Activated B cell treated with CpG ODN at 0.5 μM for 24 hours (primary cell): ENCODE data around the gene CAMK2N2. TPM values are rescaled to one million over a fixed set of nuclear protein-coding genes. Genes with fewer than 3 reads are reported as not detected.
A peak's percentile ranks its signal among the peaks of the same experiment; 100 is the strongest.
"Not testable (repeated sequence)": the region's sequence is repeated elsewhere in the genome, so short reads cannot be mapped to it uniquely, and the experiment has no call there.

Source experiments
- ATAC-seq: fragments of 200-7000 bp; cut with Tn5 transposase; one replicate; pipeline ENCODE4 v1.10.0; 2021; ENCODE audit warnings: low read depth, mild to moderate bottlenecking, moderate library complexity
- CTCF ChIA-PET: fragments of 350-600 bp; sonication (Branson Sonifier 250); formaldehyde crosslinking; loops from one replicate; lab custom pipeline; 2021; ENCODE audit warnings: antibody characterized with exemption; lab: Charles Lee
- POLR2A ChIA-PET: fragments of 350-600 bp; sonication (Branson Sonifier 250); formaldehyde crosslinking; loops from one replicate; lab custom pipeline; 2021; ENCODE audit warnings: antibody characterized with exemption; lab: Charles Lee
- DNase-seq: peaks from one replicate; pipeline ENCODE4 v3.0.0; 2022
- H3K27ac Mint-ChIP-seq: one replicate; pipeline ENCODE4 v1.8.0; 2020; ENCODE audit warnings: mixed read lengths
- H3K27me3 Mint-ChIP-seq: one replicate; pipeline ENCODE4 v1.8.0; 2021; ENCODE audit warnings: mixed read lengths
- H3K36me3 Mint-ChIP-seq: one replicate; pipeline ENCODE4 v1.8.0; 2021; ENCODE audit warnings: low read depth, mixed read lengths
- H3K4me1 Mint-ChIP-seq: one replicate; pipeline ENCODE4 v1.8.0; 2021; ENCODE audit warnings: mixed read lengths
- H3K4me3 Mint-ChIP-seq: one replicate; pipeline ENCODE4 v1.8.0; 2020; ENCODE audit warnings: mild to moderate bottlenecking, mixed read lengths
- H3K9me3 Mint-ChIP-seq: one replicate; pipeline ENCODE4 v1.8.0; 2020; ENCODE audit warnings: mixed read lengths
- CTCF ChIP-seq: fragments of 200-600 bp; IDR thresholded peaks from one replicate; pipeline ENCODE4 v1.8.0; 2022; ENCODE audit warnings: antibody characterized with exemption, mild to moderate bottlenecking
- intact Hi-C: fragments of 100-400 bp; cut with micrococcal nuclease; formaldehyde crosslinking; loops from one replicate; pipeline ENCODE4 v1.15.1; 2024
- total RNA-seq: library from RNA; stranded (reverse); gene quantifications from 2 replicates; pipeline ENCODE4 v1.2.3, GENCODE V29; 2022

The CAMK2N2 gene
- total RNA-seq, 1 donor from 2014 or later = not detected

DNA sequence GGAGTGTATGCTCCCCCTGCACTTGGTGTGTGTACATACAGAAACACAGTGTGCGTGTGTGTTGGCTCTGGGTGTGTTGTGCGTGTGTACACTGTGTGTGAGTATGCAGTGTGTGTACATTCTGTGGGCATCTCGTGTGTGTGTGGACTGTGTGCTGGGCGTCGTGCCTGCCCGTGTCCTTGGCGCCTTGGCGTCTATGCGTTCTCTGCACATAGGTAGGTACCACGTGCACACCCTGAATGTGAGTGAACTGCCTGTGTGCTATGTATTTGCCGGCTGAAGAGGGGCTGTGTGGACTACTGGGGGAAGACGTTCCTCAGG, 14.0 kb upstream of the CAMK2N2 start:
- ATAC-seq = no peak
- Mint-ChIP-seq H3K4me1 (peaks cover 3% of the 10 kb centered on the region), H3K9me3 (no peaks in the 10 kb centered on the region), H3K27ac (no peak overlapping the region), H3K27me3 (peaks cover 42% of the 10 kb centered on the region), H3K4me3 (no peak overlapping the region), H3K36me3 (no peaks in the 10 kb centered on the region)
- intact Hi-C loops = no loop called here
- ChIA-PET CTCF (no interaction called here), POLR2A (no interaction called here)
- TF ChIP-seq CTCF = no peak
- no peak for DNase-seq

- intact Hi-C loops = no loop called here
- CTCF ChIA-PET = no interaction called here
- Mint-ChIP-seq H3K4me3 (no peak overlapping the region), H3K36me3 (no peaks in the 10 kb centered on the region), H3K27ac (no peak overlapping the region), H3K4me1 (peaks cover 3% of the 10 kb centered on the region), H3K9me3 (peaks cover 1% of the 10 kb centered on the region), H3K27me3 (peaks cover 35% of the 10 kb centered on the region)
- DNase-seq (no peak), ATAC-seq (no peak)
- TF ChIP-seq CTCF = no peak
- POLR2A ChIA-PET = no interaction called here
Measured at GRCh38 chr3:184272269-184272668, 10.9 kb upstream of the CAMK2N2 start.

DNA sequence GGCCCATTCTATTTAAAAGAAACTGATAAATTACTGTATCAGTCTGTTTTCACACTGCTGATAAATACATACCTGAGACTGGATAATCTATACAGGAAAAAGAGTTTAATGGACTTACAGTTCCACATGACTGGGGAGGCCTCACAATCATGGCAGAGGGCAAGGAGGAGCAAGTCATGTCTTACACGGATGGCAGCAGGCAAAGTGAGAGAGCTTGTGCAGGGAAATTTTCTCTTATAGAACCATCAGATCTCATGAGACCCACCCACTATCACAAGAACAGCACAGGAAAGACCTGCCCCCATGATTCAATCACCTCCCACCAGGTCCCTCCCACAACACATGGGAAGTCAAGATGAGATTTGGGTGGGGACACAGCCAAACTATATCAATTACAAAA, 5.9 kb upstream of the CAMK2N2 start:
- H3K36me3 Mint-ChIP-seq, ATAC-seq, H3K27ac Mint-ChIP-seq: not testable (repeated sequence)

GRCh38 chr3:184262764-184263179, 1.4 kb upstream of the CAMK2N2 start:
- DNase-seq = no peak
- TF ChIP-seq CTCF = no peak
- H3K4me1 Mint-ChIP-seq = peaks cover 28% of the 10 kb centered on the region
- CTCF ChIA-PET = interaction anchor here (1.3 kb wide), 1 partner anchor 496 kb away, joined by 3 read pairs; no protein-coding TSS in a partner anchor
- ATAC-seq = no peak
- intact Hi-C loops = loop anchor here (5.0 kb wide), 1 partner anchor 35 kb away; the partner anchor contains the start of gene VWA5B2
- no peak overlapping the region for H3K27ac Mint-ChIP-seq
- POLR2A ChIA-PET = interaction anchor here (0.6 to 1.5 kb wide), 4 partner anchors 10 to 128 kb away, joined by 3 to 6 read pairs (median 3); partner anchors contain the start of genes EEF1AKMT4 and EIF2B5
- H3K4me3 Mint-ChIP-seq = peak overlapping the region; percentile 52
- no peaks in the 10 kb centered on the region for H3K36me3 Mint-ChIP-seq
- peaks cover 4% of the 10 kb centered on the region for H3K9me3 Mint-ChIP-seq
- H3K27me3 Mint-ChIP-seq = peaks cover 58% of the 10 kb centered on the region

More for the DNA sequence above, 5.9 kb upstream of the CAMK2N2 start:
- H3K4me1 Mint-ChIP-seq, H3K4me3 Mint-ChIP-seq, intact Hi-C loops, DNase-seq, CTCF ChIA-PET, H3K9me3 Mint-ChIP-seq, POLR2A ChIA-PET: not testable (repeated sequence)
- peaks cover 44% of the 10 kb centered on the region for H3K27me3 Mint-ChIP-seq

DNA sequence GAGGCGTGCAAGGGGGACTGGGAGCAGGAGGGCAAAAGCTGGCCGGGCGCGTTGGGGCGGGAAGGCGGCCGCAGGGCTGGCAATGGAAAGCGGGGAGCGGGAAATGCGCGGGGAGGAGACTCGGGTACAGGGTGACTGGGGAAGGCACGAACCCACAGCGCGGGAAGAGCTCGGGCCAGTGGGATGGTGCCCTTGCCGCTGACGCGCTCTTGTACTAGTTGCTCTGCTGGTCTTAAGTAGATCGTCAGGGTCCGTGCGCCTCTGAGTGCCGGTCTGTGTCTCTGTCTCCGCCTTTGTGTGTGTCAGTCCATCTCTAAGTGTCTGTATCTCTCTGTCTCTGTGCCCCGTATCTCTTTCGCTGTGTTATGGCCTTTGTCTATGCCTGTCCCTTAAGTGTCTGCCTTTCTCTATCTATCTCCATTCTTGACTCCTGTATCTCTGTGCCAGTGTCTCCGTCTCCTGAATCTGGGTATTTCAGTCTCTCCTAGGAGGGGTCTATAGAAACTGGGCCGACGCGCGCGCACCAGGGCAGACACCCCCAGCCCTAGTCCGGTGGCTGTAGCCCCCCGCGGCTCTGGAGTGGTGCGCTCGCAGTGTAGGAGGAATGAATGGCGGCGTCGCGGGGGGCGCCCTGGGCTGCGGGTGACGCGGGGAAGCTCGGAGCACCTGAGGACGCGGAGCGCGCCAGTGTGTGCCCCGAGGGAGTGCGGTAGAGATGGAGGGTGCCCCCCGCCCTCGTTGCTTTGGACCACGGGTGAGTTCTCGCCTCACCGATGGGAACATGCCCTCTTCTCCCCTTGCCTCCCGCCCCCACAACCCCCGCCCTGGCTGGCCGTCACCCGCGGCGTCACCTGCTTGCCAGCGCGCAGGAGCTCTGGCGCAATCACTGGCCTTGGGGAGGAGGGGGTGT, 756 bp upstream of the CAMK2N2 start:
- peaks cover 1% of the 10 kb centered on the region for H3K9me3 Mint-ChIP-seq
- H3K27me3 Mint-ChIP-seq = peaks cover 55% of the 10 kb centered on the region
- POLR2A ChIA-PET = interaction anchor here (0.6 to 1.5 kb wide), 5 partner anchors 9 to 127 kb away, joined by 3 to 6 read pairs (median 3); partner anchors contain the start of genes EEF1AKMT4 and EIF2B5
- TF ChIP-seq CTCF = no peak
- intact Hi-C loops = loop anchor here (1.0 to 5.0 kb wide), 3 partner anchors 12 to 37 kb away; partner anchors contain the start of genes PSMD2 and VWA5B2
- peaks cover 28% of the 10 kb centered on the region for H3K4me1 Mint-ChIP-seq
- no peak overlapping the region for H3K27ac Mint-ChIP-seq
- CTCF ChIA-PET = interaction anchor here (1.3 to 2.4 kb wide), 2 partner anchors 34 to 495 kb away, joined by 3 to 8 read pairs; no protein-coding TSS in a partner anchor
- ATAC-seq (no peak), DNase-seq (no peak)
- peak overlapping the region; percentile 79 for H3K4me3 Mint-ChIP-seq
- H3K36me3 Mint-ChIP-seq = no peaks in the 10 kb centered on the region
